Neural cell (in vitro differentiated cells): ENCODE results near the gene MYRIP. TPM values are rescaled to one million over a fixed set of nuclear protein-coding genes. Genes with fewer than 3 reads are reported as not detected.
"Not testable (repeated sequence)": the region's sequence is repeated elsewhere in the genome, so short reads cannot be mapped to it uniquely, and the experiment has no call there.

Source experiments
- H2AFZ ChIP-seq: fragments of 200-600, 300-800 bp; sonication (generic), shearing (Covaris generic); 2 replicates; pipeline ENCODE4 v1.6.0; 2014; ENCODE audit warnings: low read depth, mild to moderate bottlenecking, antibody characterized with exemption, low read length, moderate library complexity
- H3F3A ChIP-seq: fragments of 200-600 bp; shearing (Covaris generic); 2 replicates; pipeline ENCODE4 v1.6.1; 2016; ENCODE audit warnings: mild to moderate bottlenecking, moderate library complexity, mixed read lengths, antibody characterized with exemption, low read length; ENCODE audit not compliant: insufficient read depth, poor library complexity, severe bottlenecking
- H3K27ac ChIP-seq: fragments of 200-600, 300-800 bp; sonication (generic), shearing (Covaris generic); 2 replicates; pipeline ENCODE4 v1.5.1; 2014; ENCODE audit warnings: mild to moderate bottlenecking, low read length, moderate library complexity
- H3K27me3 ChIP-seq: fragments of 300-800, 200-600 bp; sonication (generic), shearing (Covaris generic); 2 replicates; pipeline ENCODE4 v1.6.0; 2014; ENCODE audit warnings: mild to moderate bottlenecking, low read depth, low read length, moderate library complexity; ENCODE audit not compliant: insufficient read depth
- H3K36me3 ChIP-seq: fragments of 300-800, 200-600 bp; sonication (generic), shearing (Covaris generic); 2 replicates; pipeline ENCODE4 v1.5.1; 2014; ENCODE audit warnings: mild to moderate bottlenecking, antibody characterized with exemption, low read length, moderate library complexity; ENCODE audit not compliant: insufficient read depth
- H3K4me2 ChIP-seq: fragments of 300-800, 200-600 bp; sonication (generic), shearing (Covaris generic); 2 replicates; pipeline ENCODE4 v1.6.0; 2014; ENCODE audit warnings: mild to moderate bottlenecking, low read length
- H3K4me3 ChIP-seq: fragments of 300-800, 200-600 bp; sonication (generic), shearing (Covaris generic); 2 replicates; pipeline ENCODE4 v1.5.1; 2014; ENCODE audit warnings: mild to moderate bottlenecking, low read length, moderate library complexity
- H3K79me2 ChIP-seq: fragments of 200-600 bp; shearing (Covaris generic); replicated peaks from 2 replicates; pipeline ENCODE4 v1.6.0; 2014; ENCODE audit warnings: mild to moderate bottlenecking, low read length, moderate library complexity; ENCODE audit not compliant: insufficient read depth
- H3K9ac ChIP-seq: fragments of 300-800, 200-600 bp; sonication (generic), shearing (Covaris generic); 2 replicates; pipeline ENCODE4 v1.6.1; 2016; ENCODE audit warnings: mild to moderate bottlenecking, low read length, mixed read lengths
- H3K9me2 ChIP-seq: fragments of 200-600 bp; shearing (Covaris generic); 2 replicates; pipeline ENCODE4 v1.6.1; 2016; ENCODE audit warnings: mild to moderate bottlenecking, low read length, mixed read lengths; ENCODE audit not compliant: insufficient read depth
- H3K9me3 ChIP-seq: fragments of 200-600, 300-800 bp; sonication (generic), shearing (Covaris generic); 2 replicates; pipeline ENCODE4 v1.6.1; 2016; ENCODE audit warnings: mild to moderate bottlenecking, mixed run types, low read length, moderate library complexity, mixed read lengths
- H4K20me1 ChIP-seq: fragments of 200-600 bp; shearing (Covaris generic); 2 replicates; pipeline ENCODE4 v1.6.1; 2016; ENCODE audit warnings: mild to moderate bottlenecking, mixed run types; ENCODE audit not compliant: insufficient read depth
- EP300 ChIP-seq: fragments of 450-650 bp; conservative IDR thresholded peaks from 2 replicates; pipeline ENCODE4 v1.6.1; 2014; ENCODE audit warnings: antibody characterized with exemption, mild to moderate bottlenecking, moderate library complexity; ENCODE audit not compliant: poor library complexity, severe bottlenecking
- EZH2 ChIP-seq: fragments of 200-600, 300-800 bp; shearing (Covaris generic), sonication (generic); IDR thresholded peaks from 2 replicates; pipeline ENCODE4 v1.6.1; 2014; ENCODE audit warnings: antibody characterized with exemption, low read length, borderline replicate concordance, mild to moderate bottlenecking; ENCODE audit not compliant: insufficient read depth, poor library complexity, severe bottlenecking
- MXI1 ChIP-seq: fragments of 450-650 bp; conservative IDR thresholded peaks from 2 replicates; pipeline ENCODE4 v1.6.1; 2014; ENCODE audit warnings: antibody characterized with exemption, mild to moderate bottlenecking; ENCODE audit not compliant: poor library complexity, severe bottlenecking
- POLR2AphosphoS5 ChIP-seq: IDR thresholded peaks from 2 replicates; pipeline ENCODE4 v1.6.1; 2012
- RAD21 ChIP-seq: fragments of 450-650 bp; conservative IDR thresholded peaks from 2 replicates; pipeline ENCODE4 v1.6.1; 2014; ENCODE audit warnings: antibody characterized with exemption, mild to moderate bottlenecking, moderate library complexity
- SMC3 ChIP-seq: fragments of 450-650 bp; conservative IDR thresholded peaks from 2 replicates; pipeline ENCODE4 v1.6.1; 2014; ENCODE audit warnings: antibody characterized with exemption, mild to moderate bottlenecking, moderate library complexity; ENCODE audit not compliant: poor library complexity
- TAF1 ChIP-seq: IDR thresholded peaks from 2 replicates; pipeline ENCODE4 v1.6.1; 2012; ENCODE audit warnings: low read depth
- polyA plus RNA-seq: library from polyadenylated mRNA; depleted of rRNA; stranded (reverse); fragments of >200 nt; gene quantifications from 2 replicates; pipeline ENCODE4 v1.2.3, GENCODE V29; 2014
- TF ChIP-seq, protein P1 (sequence below): fragments of 450-650 bp; IDR thresholded peaks from 2 replicates; pipeline ENCODE4 v1.5.1; 2014; ENCODE audit warnings: antibody characterized with exemption, mild to moderate bottlenecking, moderate library complexity; ENCODE audit not compliant: poor library complexity, severe bottlenecking
- TF ChIP-seq, protein P2 (sequence below): IDR thresholded peaks from 2 replicates; pipeline ENCODE4 v1.6.1; 2012; ENCODE audit warnings: borderline replicate concordance

Gene MYRIP
- polyA plus RNA-seq, 1 donor from 2014 or later: 0.76 TPM

DNA sequence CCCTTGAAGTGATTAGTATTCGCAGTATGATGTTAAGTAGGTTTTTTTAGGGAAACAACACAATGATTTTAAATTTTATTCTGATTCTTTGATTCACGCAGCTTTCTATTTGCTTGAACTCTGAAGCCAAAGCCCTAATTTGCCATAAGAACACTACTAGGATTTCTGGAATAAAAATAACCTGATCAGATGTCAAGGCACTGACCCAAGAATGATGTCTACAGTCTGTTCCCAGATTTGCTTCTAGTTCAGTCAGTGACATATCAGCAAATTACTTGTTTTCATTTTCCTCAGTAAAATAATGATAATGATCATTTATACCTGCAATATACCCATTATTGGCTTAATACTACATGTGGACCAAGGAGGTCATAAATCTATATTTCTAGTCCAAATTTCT is 320.6 kb downstream of the MYRIP start:
- TF ChIP-seq RAD21 (no peak), SMC3 (no peak), EZH2 (no peak), POLR2AphosphoS5 (no peak), TAF1 (no peak), EP300 (no peak)
- TF ChIP-seq, protein P1, sequence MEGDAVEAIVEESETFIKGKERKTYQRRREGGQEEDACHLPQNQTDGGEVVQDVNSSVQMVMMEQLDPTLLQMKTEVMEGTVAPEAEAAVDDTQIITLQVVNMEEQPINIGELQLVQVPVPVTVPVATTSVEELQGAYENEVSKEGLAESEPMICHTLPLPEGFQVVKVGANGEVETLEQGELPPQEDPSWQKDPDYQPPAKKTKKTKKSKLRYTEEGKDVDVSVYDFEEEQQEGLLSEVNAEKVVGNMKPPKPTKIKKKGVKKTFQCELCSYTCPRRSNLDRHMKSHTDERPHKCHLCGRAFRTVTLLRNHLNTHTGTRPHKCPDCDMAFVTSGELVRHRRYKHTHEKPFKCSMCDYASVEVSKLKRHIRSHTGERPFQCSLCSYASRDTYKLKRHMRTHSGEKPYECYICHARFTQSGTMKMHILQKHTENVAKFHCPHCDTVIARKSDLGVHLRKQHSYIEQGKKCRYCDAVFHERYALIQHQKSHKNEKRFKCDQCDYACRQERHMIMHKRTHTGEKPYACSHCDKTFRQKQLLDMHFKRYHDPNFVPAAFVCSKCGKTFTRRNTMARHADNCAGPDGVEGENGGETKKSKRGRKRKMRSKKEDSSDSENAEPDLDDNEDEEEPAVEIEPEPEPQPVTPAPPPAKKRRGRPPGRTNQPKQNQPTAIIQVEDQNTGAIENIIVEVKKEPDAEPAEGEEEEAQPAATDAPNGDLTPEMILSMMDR: no peak
- H3K36me3 ChIP-seq: no peaks in the 10 kb centered on the region

DNA sequence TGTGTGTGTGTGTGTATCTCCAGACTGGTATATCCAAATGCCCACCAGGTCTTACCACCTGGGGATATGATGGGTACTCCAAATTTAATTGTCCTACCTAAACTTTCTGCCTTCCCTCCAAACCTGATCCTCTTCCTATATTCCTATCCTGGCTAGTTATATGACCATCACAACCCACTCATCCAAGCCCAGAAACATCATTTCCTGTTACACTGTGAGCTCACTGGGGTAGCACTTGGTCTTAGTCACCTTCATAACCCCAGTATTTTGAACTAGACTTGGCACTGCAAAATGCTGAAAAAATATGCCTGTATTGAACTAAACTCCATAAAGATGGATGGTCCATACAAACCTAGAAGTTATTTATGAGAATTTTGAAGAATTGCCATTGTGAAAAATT is 321.3 kb downstream of the MYRIP start:
- no peak overlapping the region for H3K4me3 ChIP-seq

More for the DNA sequence above, 320.6 kb downstream of the MYRIP start:
- Histone ChIP-seq H3K79me2 (no peaks in the 10 kb centered on the region), H3K4me3 (no peak overlapping the region), H4K20me1 (no peaks in the 10 kb centered on the region), H3K27me3 (no peaks in the 10 kb centered on the region), H3K9ac (no peak overlapping the region), H3F3A (no peaks in the 10 kb centered on the region), H3K27ac (no peak overlapping the region), H2AFZ (no peak overlapping the region), H3K9me3 (no peaks in the 10 kb centered on the region), H3K4me2 (no peak overlapping the region), H3K9me2 (no peaks in the 10 kb centered on the region)

DNA sequence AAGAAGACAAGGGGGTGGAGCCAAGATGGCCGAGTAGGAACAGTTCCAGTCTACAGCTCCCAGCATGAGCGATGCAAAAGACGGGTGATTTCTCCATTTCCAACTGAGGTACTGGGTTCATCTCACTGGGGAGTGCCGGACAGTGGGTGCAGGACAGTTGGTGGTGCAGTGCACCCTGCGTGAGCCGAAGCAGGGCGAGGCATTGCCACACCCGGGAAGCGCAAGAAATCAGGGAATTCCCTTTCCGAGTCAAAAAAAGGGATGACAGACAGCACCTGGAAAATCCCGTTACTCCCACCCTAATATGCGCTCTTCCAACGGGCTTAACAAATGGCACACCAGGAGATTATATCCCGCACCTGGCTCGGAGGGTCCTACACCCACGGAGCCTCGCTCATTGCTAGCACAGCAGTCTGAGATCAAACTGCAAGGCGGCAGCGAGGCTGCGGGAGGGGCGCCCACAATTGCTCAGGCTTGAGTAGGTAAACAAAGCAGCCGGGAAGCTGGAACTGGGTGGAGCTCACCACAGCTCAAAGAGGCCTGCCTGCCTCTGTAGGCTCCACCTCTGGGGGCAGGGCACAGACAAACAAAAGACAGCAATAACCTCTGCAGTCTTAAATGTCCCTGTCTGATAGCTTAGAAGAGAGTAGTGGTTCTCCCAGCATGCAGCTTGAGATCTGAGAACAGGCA is 324.6 kb downstream of the MYRIP start:
- H3K27ac ChIP-seq: not testable (repeated sequence)

More for the DNA sequence above, 321.3 kb downstream of the MYRIP start:
- H3F3A ChIP-seq: no peaks in the 10 kb centered on the region
- no peak overlapping the region for H3K27ac ChIP-seq
- H3K9ac ChIP-seq: no peak overlapping the region
- H3K4me2 ChIP-seq: no peak overlapping the region
- no peaks in the 10 kb centered on the region for H3K9me3 ChIP-seq
- H3K36me3 ChIP-seq: no peaks in the 10 kb centered on the region
- H2AFZ ChIP-seq: no peak overlapping the region
- no peaks in the 10 kb centered on the region for H3K79me2 ChIP-seq
- H3K9me2 ChIP-seq: no peaks in the 10 kb centered on the region
- no peaks in the 10 kb centered on the region for H3K27me3 ChIP-seq
- H4K20me1 ChIP-seq: no peaks in the 10 kb centered on the region
- TF ChIP-seq SMC3: no peak
- TF ChIP-seq TAF1: no peak
- TF ChIP-seq MXI1: no peak
- no peak for TF ChIP-seq POLR2AphosphoS5
- TF ChIP-seq, protein P1: no peak
- TF ChIP-seq, protein P2, sequence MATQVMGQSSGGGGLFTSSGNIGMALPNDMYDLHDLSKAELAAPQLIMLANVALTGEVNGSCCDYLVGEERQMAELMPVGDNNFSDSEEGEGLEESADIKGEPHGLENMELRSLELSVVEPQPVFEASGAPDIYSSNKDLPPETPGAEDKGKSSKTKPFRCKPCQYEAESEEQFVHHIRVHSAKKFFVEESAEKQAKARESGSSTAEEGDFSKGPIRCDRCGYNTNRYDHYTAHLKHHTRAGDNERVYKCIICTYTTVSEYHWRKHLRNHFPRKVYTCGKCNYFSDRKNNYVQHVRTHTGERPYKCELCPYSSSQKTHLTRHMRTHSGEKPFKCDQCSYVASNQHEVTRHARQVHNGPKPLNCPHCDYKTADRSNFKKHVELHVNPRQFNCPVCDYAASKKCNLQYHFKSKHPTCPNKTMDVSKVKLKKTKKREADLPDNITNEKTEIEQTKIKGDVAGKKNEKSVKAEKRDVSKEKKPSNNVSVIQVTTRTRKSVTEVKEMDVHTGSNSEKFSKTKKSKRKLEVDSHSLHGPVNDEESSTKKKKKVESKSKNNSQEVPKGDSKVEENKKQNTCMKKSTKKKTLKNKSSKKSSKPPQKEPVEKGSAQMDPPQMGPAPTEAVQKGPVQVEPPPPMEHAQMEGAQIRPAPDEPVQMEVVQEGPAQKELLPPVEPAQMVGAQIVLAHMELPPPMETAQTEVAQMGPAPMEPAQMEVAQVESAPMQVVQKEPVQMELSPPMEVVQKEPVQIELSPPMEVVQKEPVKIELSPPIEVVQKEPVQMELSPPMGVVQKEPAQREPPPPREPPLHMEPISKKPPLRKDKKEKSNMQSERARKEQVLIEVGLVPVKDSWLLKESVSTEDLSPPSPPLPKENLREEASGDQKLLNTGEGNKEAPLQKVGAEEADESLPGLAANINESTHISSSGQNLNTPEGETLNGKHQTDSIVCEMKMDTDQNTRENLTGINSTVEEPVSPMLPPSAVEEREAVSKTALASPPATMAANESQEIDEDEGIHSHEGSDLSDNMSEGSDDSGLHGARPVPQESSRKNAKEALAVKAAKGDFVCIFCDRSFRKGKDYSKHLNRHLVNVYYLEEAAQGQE: no peak
- TF ChIP-seq RAD21: no peak
- no peak for TF ChIP-seq EZH2
- no peak for TF ChIP-seq EP300

More for the DNA sequence above, 324.6 kb downstream of the MYRIP start:
- H3K9me3 ChIP-seq, H4K20me1 ChIP-seq, H3K9ac ChIP-seq, H3K9me2 ChIP-seq, H3K27me3 ChIP-seq, H3K79me2 ChIP-seq, H2AFZ ChIP-seq, H3K4me3 ChIP-seq, H3K36me3 ChIP-seq, H3F3A ChIP-seq, H3K4me2 ChIP-seq: not testable (repeated sequence)
